Lower leg skin (tissue), 3 donors: ENCODE results near the gene IFI35.

Experiments used
- POLR2A ChIP-seq, 2 donors: fragments of 450-650 bp; IDR thresholded peaks; one replicate each; pipeline ENCODE4 v1.6.1; 2016 to 2017; ENCODE audit warnings: antibody characterized with exemption in 2 of 2, mild to moderate bottlenecking in 1 of 2, moderate library complexity in 1 of 2
- TF ChIP-seq, protein P1 (sequence below), 3 donors: fragments of 450-650 bp; IDR thresholded peaks; one replicate each; pipeline ENCODE4 v1.5.1; 2016; ENCODE audit warnings: antibody characterized with exemption in 3 of 3, mild to moderate bottlenecking in 3 of 3, moderate library complexity in 2 of 3

DNA sequence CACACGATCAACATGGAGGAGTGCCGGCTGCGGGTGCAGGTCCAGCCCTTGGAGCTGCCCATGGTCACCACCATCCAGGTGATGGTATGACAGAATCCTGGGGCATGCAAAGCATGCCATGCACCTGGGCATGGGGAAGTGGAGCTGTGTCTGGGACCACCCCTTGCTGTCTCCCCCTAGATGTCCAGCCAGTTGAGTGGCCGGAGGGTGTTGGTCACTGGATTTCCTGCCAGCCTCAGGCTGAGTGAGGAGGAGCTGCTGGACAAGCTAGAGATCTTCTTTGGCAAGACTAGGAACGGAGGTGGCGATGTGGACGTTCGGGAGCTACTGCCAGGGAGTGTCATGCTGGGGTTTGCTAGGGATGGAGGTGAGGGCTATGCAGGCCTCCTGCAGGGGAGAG, 6.7 kb downstream of the IFI35 start:
- TF ChIP-seq, protein P1, sequence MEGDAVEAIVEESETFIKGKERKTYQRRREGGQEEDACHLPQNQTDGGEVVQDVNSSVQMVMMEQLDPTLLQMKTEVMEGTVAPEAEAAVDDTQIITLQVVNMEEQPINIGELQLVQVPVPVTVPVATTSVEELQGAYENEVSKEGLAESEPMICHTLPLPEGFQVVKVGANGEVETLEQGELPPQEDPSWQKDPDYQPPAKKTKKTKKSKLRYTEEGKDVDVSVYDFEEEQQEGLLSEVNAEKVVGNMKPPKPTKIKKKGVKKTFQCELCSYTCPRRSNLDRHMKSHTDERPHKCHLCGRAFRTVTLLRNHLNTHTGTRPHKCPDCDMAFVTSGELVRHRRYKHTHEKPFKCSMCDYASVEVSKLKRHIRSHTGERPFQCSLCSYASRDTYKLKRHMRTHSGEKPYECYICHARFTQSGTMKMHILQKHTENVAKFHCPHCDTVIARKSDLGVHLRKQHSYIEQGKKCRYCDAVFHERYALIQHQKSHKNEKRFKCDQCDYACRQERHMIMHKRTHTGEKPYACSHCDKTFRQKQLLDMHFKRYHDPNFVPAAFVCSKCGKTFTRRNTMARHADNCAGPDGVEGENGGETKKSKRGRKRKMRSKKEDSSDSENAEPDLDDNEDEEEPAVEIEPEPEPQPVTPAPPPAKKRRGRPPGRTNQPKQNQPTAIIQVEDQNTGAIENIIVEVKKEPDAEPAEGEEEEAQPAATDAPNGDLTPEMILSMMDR (IDR thresholded peaks at IDR 0.05) = no peak
- TF ChIP-seq POLR2A (IDR thresholded peaks at IDR 0.05) = no peak
